HCT116 (cell line): ENCODE results near the gene NEK6.
"Not testable (repeated sequence)": the region's sequence is repeated elsewhere in the genome, so short reads cannot be mapped to it uniquely, and the experiment has no call there.

ENCODE experiments used
- EZH2 ChIP-seq: fragments of 200-600 bp; sonication (generic); IDR thresholded peaks from 2 replicates; pipeline ENCODE4 v1.6.1; 2017; ENCODE audit warnings: antibody characterized with exemption, mixed run types
- JUND ChIP-seq: IDR thresholded peaks from 2 replicates; pipeline ENCODE4 v1.6.1; 2012
- POLR2A ChIP-seq: IDR thresholded peaks from 2 replicates; pipeline ENCODE4 v1.7.0; 2011; ENCODE audit warnings: borderline replicate concordance; ENCODE audit not compliant: insufficient read depth, insufficient read length; ENCODE audit errors: extremely low read depth
- POLR2AphosphoS5 ChIP-seq: IDR thresholded peaks from 2 replicates; pipeline ENCODE4 v1.6.1; 2011; ENCODE audit warnings: mild to moderate bottlenecking, low read depth, low read length, moderate library complexity
- SIN3A ChIP-seq: IDR thresholded peaks from 2 replicates; pipeline ENCODE4 v1.6.1; 2012; ENCODE audit warnings: low read depth
- TF ChIP-seq, protein P1 (sequence below): IDR thresholded peaks from 2 replicates; pipeline ENCODE4 v1.6.1; 2012
- TF ChIP-seq, protein P2 (sequence below), 3 experiments: fragments of 200-600 bp in 1 of 3; sonication (generic) in 1 of 3; IDR thresholded peaks in 2 of 3; conservative IDR thresholded peaks in 1 of 3; 2 replicates each; pipeline ENCODE4 v1.5.1; 2012 to 2017; ENCODE audit warnings: low read depth in 2 of 3, low read length in 2 of 3, antibody characterized with exemption in 1 of 3, borderline replicate concordance in 1 of 3, control low read depth in 1 of 3, mild to moderate bottlenecking in 1 of 3, mixed read lengths in 1 of 3, mixed run types in 1 of 3, moderate library complexity in 1 of 3; ENCODE audit not compliant: insufficient read depth in 1 of 3
- TF ChIP-seq, protein P3 (sequence below): IDR thresholded peaks from 2 replicates; pipeline ENCODE4 v1.6.1; 2012; ENCODE audit warnings: low read depth

DNA sequence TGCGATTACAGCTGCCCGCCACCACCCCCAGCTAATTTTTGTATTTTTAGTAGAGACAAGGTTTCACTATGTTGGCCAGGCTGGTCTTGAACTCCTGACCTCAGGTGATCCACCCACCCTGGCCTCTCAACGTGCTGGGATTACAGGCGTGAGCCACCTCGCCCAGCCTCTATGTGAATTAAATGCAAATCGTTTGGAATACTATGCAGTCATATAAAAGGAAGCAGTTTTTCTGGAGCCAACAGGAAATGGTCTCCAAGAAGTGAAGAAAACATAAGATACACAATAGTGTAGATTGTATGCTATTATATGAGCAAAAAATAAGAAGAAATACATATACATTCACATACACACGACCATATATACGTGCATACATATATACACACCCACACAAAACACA, 4.9 kb upstream of the NEK6 start:
- TF ChIP-seq, protein P1, sequence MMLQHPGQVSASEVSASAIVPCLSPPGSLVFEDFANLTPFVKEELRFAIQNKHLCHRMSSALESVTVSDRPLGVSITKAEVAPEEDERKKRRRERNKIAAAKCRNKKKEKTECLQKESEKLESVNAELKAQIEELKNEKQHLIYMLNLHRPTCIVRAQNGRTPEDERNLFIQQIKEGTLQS = not testable (repeated sequence)
- TF ChIP-seq EZH2, SIN3A, JUND, POLR2A, POLR2AphosphoS5: not testable (repeated sequence)
- TF ChIP-seq, protein P2, sequence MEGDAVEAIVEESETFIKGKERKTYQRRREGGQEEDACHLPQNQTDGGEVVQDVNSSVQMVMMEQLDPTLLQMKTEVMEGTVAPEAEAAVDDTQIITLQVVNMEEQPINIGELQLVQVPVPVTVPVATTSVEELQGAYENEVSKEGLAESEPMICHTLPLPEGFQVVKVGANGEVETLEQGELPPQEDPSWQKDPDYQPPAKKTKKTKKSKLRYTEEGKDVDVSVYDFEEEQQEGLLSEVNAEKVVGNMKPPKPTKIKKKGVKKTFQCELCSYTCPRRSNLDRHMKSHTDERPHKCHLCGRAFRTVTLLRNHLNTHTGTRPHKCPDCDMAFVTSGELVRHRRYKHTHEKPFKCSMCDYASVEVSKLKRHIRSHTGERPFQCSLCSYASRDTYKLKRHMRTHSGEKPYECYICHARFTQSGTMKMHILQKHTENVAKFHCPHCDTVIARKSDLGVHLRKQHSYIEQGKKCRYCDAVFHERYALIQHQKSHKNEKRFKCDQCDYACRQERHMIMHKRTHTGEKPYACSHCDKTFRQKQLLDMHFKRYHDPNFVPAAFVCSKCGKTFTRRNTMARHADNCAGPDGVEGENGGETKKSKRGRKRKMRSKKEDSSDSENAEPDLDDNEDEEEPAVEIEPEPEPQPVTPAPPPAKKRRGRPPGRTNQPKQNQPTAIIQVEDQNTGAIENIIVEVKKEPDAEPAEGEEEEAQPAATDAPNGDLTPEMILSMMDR (IDR thresholded peaks at IDR 0.05 in 2 of 3, conservative IDR thresholded peaks at IDR 0.05 in 1 of 3; ENCODE audit: borderline replicate concordance in 1 of 3, insufficient read depth in 1 of 3, low read depth in 2 of 3, low read length in 2 of 3) = not testable (repeated sequence)
- TF ChIP-seq, protein P3, sequence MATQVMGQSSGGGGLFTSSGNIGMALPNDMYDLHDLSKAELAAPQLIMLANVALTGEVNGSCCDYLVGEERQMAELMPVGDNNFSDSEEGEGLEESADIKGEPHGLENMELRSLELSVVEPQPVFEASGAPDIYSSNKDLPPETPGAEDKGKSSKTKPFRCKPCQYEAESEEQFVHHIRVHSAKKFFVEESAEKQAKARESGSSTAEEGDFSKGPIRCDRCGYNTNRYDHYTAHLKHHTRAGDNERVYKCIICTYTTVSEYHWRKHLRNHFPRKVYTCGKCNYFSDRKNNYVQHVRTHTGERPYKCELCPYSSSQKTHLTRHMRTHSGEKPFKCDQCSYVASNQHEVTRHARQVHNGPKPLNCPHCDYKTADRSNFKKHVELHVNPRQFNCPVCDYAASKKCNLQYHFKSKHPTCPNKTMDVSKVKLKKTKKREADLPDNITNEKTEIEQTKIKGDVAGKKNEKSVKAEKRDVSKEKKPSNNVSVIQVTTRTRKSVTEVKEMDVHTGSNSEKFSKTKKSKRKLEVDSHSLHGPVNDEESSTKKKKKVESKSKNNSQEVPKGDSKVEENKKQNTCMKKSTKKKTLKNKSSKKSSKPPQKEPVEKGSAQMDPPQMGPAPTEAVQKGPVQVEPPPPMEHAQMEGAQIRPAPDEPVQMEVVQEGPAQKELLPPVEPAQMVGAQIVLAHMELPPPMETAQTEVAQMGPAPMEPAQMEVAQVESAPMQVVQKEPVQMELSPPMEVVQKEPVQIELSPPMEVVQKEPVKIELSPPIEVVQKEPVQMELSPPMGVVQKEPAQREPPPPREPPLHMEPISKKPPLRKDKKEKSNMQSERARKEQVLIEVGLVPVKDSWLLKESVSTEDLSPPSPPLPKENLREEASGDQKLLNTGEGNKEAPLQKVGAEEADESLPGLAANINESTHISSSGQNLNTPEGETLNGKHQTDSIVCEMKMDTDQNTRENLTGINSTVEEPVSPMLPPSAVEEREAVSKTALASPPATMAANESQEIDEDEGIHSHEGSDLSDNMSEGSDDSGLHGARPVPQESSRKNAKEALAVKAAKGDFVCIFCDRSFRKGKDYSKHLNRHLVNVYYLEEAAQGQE = not testable (repeated sequence)
